HG03064 (cell line): ENCODE measurements around the gene PKD2.
A peak's percentile ranks its signal among the peaks of the same experiment; 100 is the strongest.
"Not testable (repeated sequence)": the region's sequence is repeated elsewhere in the genome, so short reads cannot be mapped to it uniquely, and the experiment has no call there.

Experiments used
- ATAC-seq: cut with Tn5 transposase; IDR thresholded peaks from one replicate; pipeline ENCODE4 v1.9.1; 2021; ENCODE audit warnings: low read depth; ENCODE audit not compliant: unreplicated experiment

The PKD2 gene

GRCh38 chr4:87985097-87985886, 22.1 kb upstream of the PKD2 start:
- peak; percentile 67 for ATAC-seq

GRCh38 chr4:87985887-87986200, 21.6 kb upstream of the PKD2 start:
- ATAC-seq = no peak

GRCh38 chr4:87986508-87986907, 20.9 kb upstream of the PKD2 start:
- ATAC-seq = no peak

- ATAC-seq = no peak
Observed at GRCh38 chr4:87989765-87990164, 17.7 kb upstream of the PKD2 start.

- no peak for ATAC-seq
Observed at GRCh38 chr4:87995435-87995834, 12.0 kb upstream of the PKD2 start.

- not testable (repeated sequence) for ATAC-seq
Observed at GRCh38 chr4:87999191-87999691, 8.2 kb upstream of the PKD2 start.

GRCh38 chr4:88001871-88002270, 5.6 kb upstream of the PKD2 start:
- no peak for ATAC-seq

GRCh38 chr4:88002786-88003185, 4.6 kb upstream of the PKD2 start:
- no peak for ATAC-seq

- no peak for ATAC-seq
Observed at GRCh38 chr4:88003261-88003660, 4.2 kb upstream of the PKD2 start.

GRCh38 chr4:88005076-88005475, 2.4 kb upstream of the PKD2 start:
- ATAC-seq = no peak

GRCh38 chr4:88005946-88006345, 1.5 kb upstream of the PKD2 start:
- no peak for ATAC-seq

GRCh38 chr4:88006956-88007303, 505 bp upstream of the PKD2 start:
- no peak for ATAC-seq

GRCh38 chr4:88008122-88008742, 797 bp downstream of the PKD2 start:
- ATAC-seq = peak; percentile 36

GRCh38 chr4:88008743-88009171, 1.3 kb downstream of the PKD2 start:
- no peak for ATAC-seq

- ATAC-seq = no peak
Observed at GRCh38 chr4:88009871-88010270, 2.4 kb downstream of the PKD2 start.

GRCh38 chr4:88010966-88011365, 3.5 kb downstream of the PKD2 start:
- no peak for ATAC-seq

- ATAC-seq = peak; percentile 36
Observed at GRCh38 chr4:88012647-88013046, 5.2 kb downstream of the PKD2 start.

GRCh38 chr4:88014386-88014905, 7.0 kb downstream of the PKD2 start:
- ATAC-seq = no peak

GRCh38 chr4:88015659-88016295, 8.3 kb downstream of the PKD2 start:
- no peak for ATAC-seq

- no peak for ATAC-seq
Observed at GRCh38 chr4:88017516-88018297, 10.3 kb downstream of the PKD2 start.

- ATAC-seq = no peak
Observed at GRCh38 chr4:88018466-88018865, 11.0 kb downstream of the PKD2 start.
